ENCODE data around the gene AMIGO2. TPM values are rescaled to one million over a fixed set of nuclear protein-coding genes. Genes with fewer than 3 reads are reported as not detected.

Gene AMIGO2, protein sequence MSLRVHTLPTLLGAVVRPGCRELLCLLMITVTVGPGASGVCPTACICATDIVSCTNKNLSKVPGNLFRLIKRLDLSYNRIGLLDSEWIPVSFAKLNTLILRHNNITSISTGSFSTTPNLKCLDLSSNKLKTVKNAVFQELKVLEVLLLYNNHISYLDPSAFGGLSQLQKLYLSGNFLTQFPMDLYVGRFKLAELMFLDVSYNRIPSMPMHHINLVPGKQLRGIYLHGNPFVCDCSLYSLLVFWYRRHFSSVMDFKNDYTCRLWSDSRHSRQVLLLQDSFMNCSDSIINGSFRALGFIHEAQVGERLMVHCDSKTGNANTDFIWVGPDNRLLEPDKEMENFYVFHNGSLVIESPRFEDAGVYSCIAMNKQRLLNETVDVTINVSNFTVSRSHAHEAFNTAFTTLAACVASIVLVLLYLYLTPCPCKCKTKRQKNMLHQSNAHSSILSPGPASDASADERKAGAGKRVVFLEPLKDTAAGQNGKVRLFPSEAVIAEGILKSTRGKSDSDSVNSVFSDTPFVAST
- 11.2 and 16.1 TPM in 2 replicates for total RNA-seq

DNA sequence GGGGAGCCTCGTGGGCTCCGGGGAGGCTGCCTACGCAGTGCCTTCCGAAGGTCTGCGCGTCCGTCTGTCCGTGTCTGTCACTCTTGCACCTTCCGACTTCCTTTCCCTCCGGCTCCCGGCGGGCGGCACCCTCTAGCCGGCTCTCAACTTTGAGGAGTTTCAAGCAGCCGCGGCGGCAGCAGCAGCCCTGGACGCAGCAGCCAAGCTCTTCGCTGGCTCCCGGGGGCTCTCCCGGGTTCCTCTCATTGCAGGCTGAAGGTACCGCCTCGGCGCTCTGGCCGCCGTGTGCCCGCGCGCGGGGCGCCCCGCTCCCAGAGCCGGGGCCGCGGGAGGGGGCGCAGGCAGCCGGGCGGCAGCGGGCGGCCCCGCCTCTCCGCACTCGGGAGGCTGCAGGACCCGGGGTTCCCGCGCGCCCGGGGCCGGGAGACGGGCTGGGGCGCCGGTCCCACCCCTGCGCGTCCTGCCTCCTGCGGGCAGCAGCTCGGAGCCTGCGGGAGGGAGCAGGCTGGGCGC, at the start of gene AMIGO2, which contains the start of gene PCED1B:
Gene AMIGO2, minus strand, starts transcription at position 492 of the 513 bp plus-strand sequence. CDS start 957 bp downstream, outside the sequence.
Gene PCED1B, plus strand, starts transcription at position 154 of the 513 bp plus-strand sequence. CDS start 155,443 bp downstream, outside the sequence.

Other genes with a start within 250 kb of the AMIGO2 start
- 0.97 and 1.3 TPM in 2 replicates for gene PCED1B, start 338 bp downstream of the AMIGO2 start, total RNA-seq